GM21825 (cell line): ENCODE results near the gene SLC35B1.

ENCODE experiments used
- ATAC-seq: cut with Tn5 transposase; IDR thresholded peaks from one replicate; pipeline ENCODE4 v1.9.1; 2021; ENCODE audit warnings: mild to moderate bottlenecking, moderate library complexity; ENCODE audit not compliant: unreplicated experiment

The SLC35B1 gene, protein sequence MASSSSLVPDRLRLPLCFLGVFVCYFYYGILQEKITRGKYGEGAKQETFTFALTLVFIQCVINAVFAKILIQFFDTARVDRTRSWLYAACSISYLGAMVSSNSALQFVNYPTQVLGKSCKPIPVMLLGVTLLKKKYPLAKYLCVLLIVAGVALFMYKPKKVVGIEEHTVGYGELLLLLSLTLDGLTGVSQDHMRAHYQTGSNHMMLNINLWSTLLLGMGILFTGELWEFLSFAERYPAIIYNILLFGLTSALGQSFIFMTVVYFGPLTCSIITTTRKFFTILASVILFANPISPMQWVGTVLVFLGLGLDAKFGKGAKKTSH

DNA sequence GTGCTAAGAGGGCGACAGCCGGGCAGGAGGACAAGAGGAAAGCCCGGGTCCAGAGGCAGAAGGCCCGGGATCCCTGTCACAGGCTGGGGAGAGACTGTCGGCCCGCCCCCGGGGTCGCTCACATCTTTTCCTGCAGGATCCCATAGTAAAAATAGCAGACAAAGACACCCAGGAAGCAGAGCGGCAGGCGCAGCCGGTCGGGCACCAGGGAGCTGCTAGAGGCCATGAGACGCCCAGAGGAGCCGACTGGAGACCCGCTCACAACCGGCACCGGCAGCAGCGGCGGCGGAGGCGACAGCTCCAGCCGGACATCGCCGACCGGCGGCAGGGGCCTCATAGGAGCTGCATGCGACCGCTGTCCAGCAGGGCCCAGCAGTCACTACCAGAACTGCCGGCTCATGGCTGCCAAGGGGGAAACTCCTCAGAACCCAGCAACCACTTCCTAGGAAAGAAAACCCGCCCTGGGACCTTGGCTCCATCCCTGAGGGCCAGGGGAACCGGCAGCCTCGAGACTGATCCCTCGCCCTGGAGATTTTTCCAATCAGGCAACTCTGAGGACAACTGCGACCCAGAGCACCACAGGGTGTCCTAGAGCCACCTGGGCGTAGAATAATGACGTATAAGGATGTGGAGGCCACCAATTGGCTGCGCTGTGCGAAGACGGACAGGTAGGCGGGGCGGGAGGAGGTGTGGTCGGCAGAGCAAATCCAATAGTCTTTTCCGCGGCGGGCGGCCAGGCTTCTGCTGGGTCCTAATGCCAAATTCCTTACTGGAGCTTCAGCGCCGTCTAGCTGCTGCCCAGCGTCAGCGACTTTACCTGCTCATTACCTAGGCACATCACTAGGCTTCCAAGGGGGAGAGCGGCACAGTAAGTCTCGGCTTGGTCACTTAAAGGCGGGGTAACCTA, at the start of gene SLC35B1:
TSS of gene SLC35B1 (minus strand) at position 357 of the 907 bp plus-strand sequence. CDS start at position 226, 131 bp downstream.
- ATAC-seq, result peak; percentile 85

DNA sequence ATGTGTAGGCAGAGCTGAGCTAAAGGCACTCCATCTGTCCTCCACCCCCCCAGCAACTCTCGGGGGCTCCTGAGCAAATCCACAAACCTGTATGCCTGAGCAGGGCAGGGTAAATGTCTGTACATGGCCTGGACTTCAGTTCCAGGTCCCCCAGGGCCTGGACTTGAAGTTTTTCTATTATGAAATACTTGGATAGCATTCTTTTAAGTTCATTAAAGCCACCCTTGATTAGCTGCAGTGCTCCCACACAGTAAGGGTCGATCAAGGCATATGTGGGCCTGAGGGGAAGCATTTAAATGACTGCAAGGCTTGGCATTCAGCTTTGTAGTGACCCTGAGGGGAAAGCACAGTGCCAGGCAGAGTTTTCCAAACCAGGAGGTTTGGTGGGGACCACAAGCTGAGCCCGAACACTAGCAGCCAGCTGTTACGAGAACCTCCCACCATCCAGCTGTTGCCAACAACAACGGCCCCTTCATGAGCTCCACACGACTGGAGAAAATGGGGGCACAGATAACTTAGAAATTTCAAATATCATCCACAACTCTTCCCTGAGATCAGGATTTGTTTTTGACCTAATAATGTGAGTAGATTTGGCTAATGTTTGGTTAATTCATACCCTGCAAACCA, 49.5 kb upstream of the SLC35B1 start:
- no peak for ATAC-seq

DNA sequence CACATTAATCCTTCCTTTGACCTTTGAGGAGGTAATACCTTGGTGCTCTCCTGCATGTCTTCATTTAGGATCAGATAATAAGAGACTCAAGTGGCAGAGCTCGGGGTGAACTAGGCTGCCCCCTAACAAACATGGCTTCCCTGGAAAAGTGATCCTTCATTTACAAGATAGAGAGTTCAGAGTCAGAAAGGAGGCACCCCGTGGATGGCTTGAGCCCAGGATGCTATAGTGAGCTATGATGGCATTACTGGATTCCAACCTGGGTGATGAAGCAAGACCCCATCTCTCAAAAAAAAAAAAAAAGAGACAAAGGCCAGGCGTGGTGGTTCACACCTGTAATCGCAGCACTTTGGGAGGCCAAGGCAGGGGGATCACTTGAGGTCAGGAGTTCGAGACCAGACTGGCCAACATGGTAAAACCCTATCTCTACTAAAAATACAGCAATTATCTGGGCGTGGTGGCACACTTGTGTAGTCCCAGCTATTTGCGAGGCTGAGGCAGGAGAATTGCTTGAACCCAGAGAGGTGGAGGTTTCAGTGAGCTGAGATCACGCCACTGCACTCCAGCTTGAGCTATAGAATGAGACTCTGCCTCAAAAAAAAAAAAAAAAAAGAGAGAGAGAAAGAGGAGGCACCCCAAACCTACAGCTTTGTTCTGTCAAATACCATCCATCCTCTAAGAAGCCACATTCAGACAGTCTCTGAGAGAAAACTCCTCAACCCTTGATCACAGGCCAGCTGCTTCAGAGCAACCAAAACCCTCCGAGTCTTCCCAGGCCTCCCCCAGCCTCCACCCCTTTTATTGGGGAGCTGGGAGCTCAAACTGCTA, 48.8 kb upstream of the SLC35B1 start:
- ATAC-seq, result no peak

DNA sequence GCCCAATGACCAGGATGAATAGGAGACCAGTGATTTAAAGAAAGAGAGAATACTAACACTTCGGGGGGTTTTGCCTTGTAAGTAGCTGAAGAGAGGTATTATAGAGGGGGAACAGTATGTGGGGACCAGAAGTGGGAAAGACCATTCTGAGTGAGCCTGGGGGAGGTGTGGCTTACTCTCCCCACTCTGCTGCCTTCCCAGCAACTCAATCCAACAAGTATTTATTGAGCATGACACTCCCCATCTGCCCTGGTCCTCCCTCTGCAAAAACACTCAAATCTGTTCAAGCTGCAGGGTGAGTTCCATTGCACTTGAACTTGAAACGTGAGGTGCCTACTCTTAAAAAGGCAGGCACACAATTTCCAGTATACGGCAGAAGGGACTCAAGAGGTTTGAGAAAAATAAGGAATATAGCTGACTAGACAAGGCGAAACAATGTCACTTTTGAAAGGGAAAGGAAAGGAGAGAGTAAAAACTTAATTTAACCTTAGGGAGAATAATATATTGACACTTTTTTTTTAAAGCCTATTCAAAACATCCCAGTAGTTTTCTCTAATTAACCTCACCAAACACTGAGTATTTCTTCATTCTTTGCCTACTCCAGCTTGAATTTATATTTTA, 48.0 kb upstream of the SLC35B1 start:
- no peak for ATAC-seq

DNA sequence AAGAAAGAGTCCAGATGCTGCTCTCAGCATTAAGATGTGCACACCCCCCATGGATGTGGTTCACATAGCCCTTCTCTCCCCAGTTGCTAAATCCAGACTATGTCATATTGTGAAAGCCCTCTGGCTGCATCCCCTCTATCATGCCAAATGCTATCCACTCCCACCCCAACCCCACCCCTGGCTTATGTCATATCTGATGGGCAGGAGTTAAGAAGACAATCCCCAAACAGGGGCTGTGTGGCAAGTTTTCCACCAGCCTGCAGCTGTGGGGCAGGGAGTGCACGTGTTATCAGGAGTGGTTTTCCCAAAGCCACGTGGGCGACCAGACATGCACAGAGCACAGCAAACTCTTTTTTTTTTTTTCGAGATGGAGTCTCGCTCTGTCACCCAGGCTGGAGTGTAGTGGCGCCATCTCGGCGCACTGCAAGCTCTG, 46.2 kb upstream of the SLC35B1 start:
- no peak for ATAC-seq

DNA sequence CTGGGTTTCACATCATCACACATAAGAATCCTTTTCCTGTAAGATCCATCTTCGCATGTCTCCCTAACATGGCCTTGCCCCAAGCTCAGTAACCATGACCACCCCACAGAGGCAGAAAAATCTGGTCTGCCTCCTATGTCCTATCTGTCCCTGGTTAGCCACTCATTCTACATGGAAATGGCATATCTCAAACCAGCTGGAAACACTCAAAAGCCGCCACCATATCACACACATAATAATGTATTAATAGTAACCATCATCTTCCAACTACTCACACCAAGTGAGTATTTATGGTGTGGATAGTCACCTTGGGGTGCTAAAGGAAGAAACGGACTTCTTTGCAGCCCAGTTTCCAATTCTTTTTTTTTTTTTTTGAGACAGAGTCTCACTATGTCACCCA, 44.7 kb upstream of the SLC35B1 start:
- no peak for ATAC-seq

DNA sequence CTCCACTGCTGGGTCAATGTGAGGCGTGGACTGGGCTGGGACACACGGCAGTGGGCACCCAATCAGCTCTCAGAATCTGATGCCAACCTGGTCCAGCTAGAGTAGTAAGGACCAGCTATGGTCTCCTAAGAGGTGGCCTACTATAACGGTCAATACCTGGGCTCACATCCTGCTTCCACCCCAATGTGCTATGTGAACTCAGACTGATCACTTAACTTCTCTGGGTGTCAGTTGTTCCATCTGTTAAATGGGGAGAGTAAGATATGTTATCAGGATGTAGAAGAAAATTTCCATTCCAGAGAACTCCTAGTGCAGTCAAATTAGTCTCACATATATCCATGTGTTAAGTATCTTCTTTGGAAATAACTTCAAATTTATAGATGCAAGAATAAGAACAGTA, 42.0 kb upstream of the SLC35B1 start:
- no peak for ATAC-seq

DNA sequence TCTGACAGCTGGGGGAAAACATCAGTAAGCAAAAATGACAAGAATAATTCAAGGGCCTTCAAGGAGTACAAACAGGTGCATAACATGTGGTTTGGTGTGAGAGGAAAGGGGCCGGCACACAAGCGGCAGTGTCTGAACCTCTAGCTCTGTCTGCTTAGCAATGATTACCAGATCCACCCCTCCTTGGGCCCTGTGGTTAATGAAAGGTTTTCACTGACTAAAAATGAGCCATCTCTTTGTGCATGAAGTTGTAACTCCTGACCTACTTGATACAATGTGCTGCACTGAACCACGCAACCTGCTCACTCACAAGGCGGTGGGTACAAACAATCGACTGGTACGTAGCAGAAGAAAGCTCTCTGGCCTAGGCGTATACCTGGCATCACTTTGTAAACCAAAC, 41.0 kb upstream of the SLC35B1 start:
- peak; percentile 75 for ATAC-seq

DNA sequence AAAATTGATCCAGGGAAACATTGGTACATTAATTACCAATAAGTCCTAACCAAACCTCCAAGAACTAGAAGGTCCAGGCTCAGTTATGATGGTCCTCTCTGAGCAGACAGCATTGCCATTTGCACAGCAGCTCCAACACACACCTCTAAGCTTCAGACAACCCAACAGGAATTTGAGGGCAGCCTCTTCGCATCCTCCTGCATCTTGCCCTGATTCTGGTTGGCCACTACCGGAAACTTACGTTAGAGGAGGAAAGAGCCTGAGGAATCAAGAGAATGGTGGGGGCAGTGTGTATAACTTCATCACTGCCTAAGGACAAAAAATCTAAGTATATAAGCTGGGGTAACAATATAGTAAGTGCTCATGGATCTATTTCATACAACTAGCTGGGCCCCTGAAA, 40.5 kb upstream of the SLC35B1 start:
- ATAC-seq, result no peak

DNA sequence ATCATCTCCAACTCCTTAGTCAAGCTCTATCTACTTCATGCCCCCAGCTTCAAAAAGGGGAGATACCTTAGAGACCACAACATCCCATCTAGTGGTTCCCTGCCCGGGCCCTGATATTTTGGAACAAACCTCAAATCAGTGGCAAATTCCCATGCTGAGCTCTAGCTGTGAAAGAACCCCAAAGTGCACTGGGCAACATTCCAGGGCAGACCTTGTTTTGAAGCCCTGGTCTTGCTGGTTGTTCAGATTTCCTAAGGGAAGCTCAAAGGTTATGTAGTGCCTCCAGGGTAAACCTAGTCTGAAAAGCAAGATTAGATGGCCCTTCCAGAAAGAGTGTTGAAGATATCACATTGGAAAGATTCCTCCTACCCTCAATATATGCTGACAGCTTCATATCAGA, 39.9 kb upstream of the SLC35B1 start:
- ATAC-seq, result no peak

DNA sequence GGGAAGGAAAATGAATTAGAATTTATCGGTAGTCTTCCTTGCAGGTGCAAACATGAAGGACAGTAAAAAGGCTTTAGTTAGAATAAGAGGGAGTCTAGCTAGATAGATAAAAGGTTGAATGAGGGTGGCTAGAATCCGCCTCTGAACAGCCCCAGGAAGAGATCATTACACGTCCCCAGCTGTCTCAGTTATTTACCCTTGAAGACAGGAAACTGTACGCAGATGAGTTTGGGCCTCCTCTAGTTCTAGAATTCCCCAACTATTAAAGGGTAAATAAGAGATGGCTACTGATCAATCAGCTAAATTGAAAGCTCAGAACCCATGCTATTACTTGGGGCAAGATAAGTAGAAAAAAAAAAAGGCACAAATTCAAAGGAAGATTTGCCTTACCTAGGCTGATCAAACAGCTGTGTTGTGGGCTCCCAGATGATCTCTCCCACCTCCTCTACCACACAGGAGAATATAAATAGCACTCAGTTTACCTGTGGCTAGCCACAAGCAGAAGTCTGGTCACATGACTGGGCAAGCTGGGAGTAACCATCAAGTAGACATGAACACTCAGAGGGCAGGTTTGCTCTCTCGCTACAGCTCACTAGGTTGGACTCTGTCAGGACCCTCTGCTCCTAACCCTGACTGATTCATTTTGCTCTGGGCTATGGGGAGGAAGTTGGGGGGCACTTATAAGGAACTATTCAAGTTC, 39.2 kb upstream of the SLC35B1 start:
- peak; percentile 48 for ATAC-seq

DNA sequence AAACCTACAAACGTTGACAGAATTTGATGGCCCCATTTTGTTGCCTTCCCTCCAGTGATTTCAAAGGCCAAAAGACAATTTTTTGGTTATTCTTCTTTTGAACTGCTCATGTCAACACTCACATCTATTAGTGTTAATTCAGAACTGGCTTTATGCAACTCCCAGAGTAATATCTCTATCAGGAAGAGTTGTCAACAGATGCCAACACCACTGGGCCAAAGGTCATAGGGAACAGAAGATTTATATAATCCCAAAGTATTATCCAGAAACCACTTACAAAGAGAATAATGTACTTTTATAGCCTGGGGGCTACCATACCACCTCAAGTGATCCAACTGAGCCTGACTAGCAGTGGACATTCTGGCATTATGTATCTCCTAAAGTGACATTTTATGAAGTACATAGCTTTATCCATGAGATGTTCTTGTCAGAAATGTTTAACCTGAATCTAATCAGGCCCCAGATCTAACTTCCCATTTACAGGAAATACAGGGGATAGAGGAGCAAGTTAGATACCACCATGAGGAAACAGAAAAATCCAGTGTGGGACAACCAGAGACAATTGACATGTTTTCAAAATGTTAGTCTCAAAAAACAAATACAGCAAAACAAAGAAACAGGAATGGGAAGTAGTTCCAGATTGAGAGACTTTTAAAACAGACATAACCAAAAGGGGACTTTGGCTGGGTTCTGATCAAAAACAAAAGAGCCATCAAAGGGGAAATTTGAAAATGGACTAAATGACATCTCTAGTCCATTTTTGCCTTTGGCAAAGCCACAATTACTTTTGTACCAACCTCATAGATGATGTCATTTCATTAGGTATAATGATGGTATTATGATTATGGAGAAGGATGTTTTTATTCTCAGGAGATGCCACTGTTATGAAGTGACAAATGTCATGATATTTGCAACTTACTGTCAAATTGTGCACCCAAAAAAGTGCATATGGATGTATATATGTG, 37.7 kb upstream of the SLC35B1 start:
- no peak for ATAC-seq

DNA sequence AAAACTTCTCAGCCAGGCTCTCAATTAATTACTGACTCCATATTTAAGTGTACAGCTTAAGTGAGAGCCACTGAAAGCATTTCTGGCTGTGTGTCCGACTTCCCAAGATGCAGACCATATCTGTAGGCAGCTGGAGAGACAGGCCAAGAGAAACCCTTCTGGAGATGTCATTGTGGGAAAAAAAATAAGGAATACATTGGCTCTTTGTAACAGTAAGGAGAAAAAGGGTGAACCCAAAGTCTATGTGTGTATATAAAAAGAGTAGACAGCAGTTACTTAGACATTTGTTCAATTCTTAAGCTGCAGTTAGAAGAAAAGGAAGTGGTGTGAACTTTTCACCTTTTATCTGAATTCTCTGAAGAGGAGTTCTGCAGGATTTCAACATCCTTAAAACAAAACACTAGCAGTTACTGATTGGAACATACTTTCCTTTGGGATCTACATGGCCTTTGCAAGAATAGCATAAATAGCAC, 34.4 kb upstream of the SLC35B1 start:
- no peak for ATAC-seq

DNA sequence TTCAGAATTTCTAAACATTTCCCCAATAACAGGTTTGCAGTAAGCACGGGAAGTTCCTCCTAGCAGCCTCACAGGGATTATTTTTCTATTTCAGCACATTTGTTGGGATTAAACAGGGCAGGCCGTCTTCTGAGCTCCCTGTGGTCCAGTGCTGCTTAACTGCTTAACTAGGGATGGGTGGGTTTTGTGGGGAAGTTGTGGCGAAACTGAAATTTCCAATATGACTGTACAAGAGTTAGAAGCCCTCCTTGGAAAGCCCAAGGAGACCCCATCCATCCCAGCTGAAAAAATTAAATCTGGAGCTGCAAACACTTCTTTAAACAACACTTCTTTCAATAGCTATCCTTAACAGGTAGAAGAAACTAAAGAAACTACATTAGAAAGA, 33.9 kb upstream of the SLC35B1 start:
- ATAC-seq, result no peak

DNA sequence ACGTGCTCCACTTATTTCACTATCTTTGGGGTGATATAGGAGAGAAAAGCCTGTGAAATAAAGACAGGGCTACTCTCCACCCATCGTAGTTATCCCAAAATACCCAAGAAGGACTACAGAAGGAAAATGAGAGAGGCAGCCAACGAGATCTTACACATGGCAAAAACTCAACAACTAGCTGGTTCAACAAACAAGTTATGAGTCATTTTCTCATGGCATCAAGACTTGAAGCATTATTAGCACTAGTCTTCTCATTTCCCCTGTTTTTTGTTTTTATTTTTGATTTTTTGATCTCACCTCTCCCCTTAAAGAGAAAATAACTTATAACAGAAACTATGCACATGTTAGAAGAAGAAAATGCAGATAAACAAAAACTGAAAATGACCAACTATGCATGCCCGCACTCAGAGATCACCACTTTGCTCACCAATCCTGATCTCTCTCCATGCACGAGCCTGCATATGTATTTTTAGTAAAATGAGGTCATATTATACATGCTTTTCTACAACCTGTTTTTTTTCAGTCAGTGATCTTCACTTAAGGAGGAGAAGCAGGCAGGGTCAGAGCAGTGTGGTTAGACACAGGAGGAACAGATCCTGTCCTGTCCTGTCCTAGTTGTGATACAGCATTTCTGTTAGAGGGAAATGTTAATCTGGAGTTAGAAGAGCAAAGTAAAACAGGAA, 33.4 kb upstream of the SLC35B1 start:
- peak; percentile 39 for ATAC-seq

DNA sequence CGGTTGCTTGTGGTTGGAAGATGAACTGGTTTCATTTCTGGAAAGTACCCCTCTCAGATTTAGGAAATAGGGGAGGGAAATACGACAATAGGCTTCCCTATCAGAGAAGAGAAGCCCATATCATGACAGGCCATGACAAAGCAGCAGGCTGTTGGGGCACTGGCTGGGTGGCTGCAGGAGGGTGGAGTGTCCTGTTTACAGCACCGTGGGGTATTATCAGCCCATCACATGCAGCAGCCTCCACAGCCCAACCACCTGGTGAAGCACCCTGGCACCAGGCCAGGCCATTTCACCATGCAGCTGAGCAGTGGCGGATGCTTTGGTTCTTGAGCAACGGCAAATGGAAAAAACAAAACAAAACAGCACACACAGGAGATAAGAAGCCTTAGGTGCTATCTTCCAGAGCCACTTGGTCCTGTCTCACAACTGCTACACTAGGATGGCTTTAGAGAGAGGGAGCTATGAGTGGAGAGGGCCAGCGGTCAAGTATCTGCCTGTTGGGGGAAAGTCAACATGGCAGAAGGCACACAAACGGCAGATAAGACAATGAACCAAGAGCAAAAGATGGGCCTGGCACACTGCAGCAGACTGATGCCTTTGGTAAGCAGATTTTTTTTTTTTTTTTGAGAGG, 32.0 kb upstream of the SLC35B1 start:
- ATAC-seq, result peak; percentile 50

DNA sequence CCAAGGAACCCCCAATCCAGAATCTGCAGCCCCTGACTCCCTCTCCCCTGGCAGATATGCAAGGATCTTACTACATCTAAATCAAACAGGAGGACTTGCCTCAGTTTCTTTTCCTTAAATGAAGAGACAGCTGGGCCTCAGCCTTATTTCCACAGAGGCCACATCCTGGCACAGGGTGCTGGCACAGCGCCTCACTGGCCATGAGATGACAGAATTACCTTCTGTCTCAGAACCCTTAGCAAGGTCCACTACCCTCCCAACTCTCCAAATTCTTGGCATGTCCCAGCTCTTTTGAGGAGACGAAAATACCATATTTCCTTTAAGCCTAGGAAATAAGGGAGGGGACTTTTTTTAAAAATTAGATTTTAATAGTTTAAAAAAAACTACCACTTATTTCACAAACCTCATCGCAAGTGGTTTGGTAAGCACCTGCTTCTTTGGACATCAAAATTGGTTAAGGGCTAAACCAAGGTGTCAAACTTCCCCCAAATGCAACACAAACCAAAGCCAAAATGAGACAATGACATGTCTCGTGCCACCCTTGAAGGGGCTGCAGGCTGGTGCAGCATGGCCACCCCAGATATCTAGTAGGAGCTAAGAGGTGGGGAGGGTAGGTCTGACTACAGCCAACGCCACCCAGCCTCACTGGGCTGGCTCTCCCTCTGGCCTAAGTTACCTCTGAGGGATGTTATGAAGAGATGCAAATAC, 30.8 kb upstream of the SLC35B1 start:
- ATAC-seq, result no peak
